ENCODE results near the gene OVOL1.
A peak's percentile ranks its signal among the peaks of the same experiment; 100 is the strongest.

Gene OVOL1

GRCh38 chr11:65793144-65793581 is 6.3 kb downstream of the OVOL1 start:
- DNase-seq = no peak

GRCh38 chr11:65793625-65794400 is 7.0 kb downstream of the OVOL1 start:
- no peak for DNase-seq

GRCh38 chr11:65794570-65795510 is 8.0 kb downstream of the OVOL1 start:
- no peak for DNase-seq

- DNase-seq = no peak
These were observed 10.1 kb downstream of the OVOL1 start for GRCh38 chr11:65796726-65797601.

- no peak for DNase-seq
These were observed 10.8 kb downstream of the OVOL1 start for GRCh38 chr11:65797711-65798110.

- DNase-seq = no peak
These were observed 12.0 kb downstream of the OVOL1 start for GRCh38 chr11:65798882-65799281.

- no peak for DNase-seq
These were observed 14.5 kb downstream of the OVOL1 start for GRCh38 chr11:65801153-65801987.

- no peak for DNase-seq
These were observed 16.0 kb downstream of the OVOL1 start for GRCh38 chr11:65802841-65803240.

- DNase-seq = no peak
These were observed 17.1 kb downstream of the OVOL1 start for GRCh38 chr11:65803797-65804492.

- DNase-seq = no peak
These were observed 20.1 kb downstream of the OVOL1 start for GRCh38 chr11:65806979-65807378.

- no peak for DNase-seq
These were observed 22.0 kb downstream of the OVOL1 start for GRCh38 chr11:65808744-65809341.

GRCh38 chr11:65809496-65809895 is 22.6 kb downstream of the OVOL1 start:
- no peak for DNase-seq

GRCh38 chr11:65810046-65810868 is 23.4 kb downstream of the OVOL1 start:
- DNase-seq = peak; percentile 38

- DNase-seq = no peak
These were observed 25.1 kb downstream of the OVOL1 start for GRCh38 chr11:65811764-65812475.

GRCh38 chr11:65814131-65814985 is 27.5 kb downstream of the OVOL1 start:
- DNase-seq = no peak

GRCh38 chr11:65814986-65815565 is 28.2 kb downstream of the OVOL1 start:
- DNase-seq = no peak

GRCh38 chr11:65816696-65817095 is 29.8 kb downstream of the OVOL1 start:
- DNase-seq = no peak

GRCh38 chr11:65817312-65817834 is 30.5 kb downstream of the OVOL1 start:
- no peak for DNase-seq
